H1 (cell line): ENCODE data around the gene TRDN. TPM values are rescaled to one million over a fixed set of nuclear protein-coding genes. Genes with fewer than 3 reads are reported as not detected.

Experiments used
- POLR2A ChIP-seq, 2 experiments: IDR thresholded peaks; 1 replicate in 1 of 2; 2 replicates in 1 of 2; pipeline ENCODE4 v1.6.1; 2011; ENCODE audit warnings: low read depth in 2 of 2, low read length in 2 of 2, mild to moderate bottlenecking in 2 of 2; ENCODE audit errors: control extremely low read depth in 1 of 2
- SIN3A ChIP-seq, 2 experiments: IDR thresholded peaks in 1 of 2; conservative IDR thresholded peaks in 1 of 2; 2 replicates each; pipeline ENCODE4 v1.6.1; 2011 to 2012; ENCODE audit warnings: low read length in 2 of 2, improper control_type of control experiment in 1 of 2, low read depth in 1 of 2, mild to moderate bottlenecking in 1 of 2
- SP4 ChIP-seq: IDR thresholded peaks from 2 replicates; pipeline ENCODE4 v1.6.1; 2012; ENCODE audit warnings: low read length, inconsistent platforms
- TEAD4 ChIP-seq: IDR thresholded peaks from 2 replicates; pipeline ENCODE4 v1.6.1; 2012; ENCODE audit warnings: low read depth, low read length, inconsistent platforms, mixed read lengths
- polyA plus RNA-seq, 7 experiments: library from polyadenylated mRNA; depleted of rRNA in 3 of 7; stranded (reverse) in 5 of 7; unstranded in 2 of 7; fragments of >200 nt in 5 of 7; fragments of 200-250 nt in 2 of 7; gene quantifications; 1 replicate in 5 of 7; 2 replicates in 1 of 7; 4 replicates in 1 of 7; pipeline versions ENCODE4 v1.2.1 to v1.2.3, GENCODE V29; 2011 to 2013; ENCODE audit warnings: missing spikeins in 2 of 7, mixed read lengths in 2 of 7
- total RNA-seq: library from RNA; stranded (reverse); fragmentation: NEBNext Ultra II Directional; extraction: Animal tissue kit (Norgen Biotek cat#: 25700); gene quantifications from 2 replicates; pipeline ENCODE4 v1.2.1, GENCODE V29; 2021
- TF ChIP-seq, protein P1 (sequence below): fragments of 300-600 bp; sonication (generic); IDR thresholded peaks from 2 replicates; pipeline ENCODE4 v1.7.1; 2012; ENCODE audit warnings: low read length, moderate library complexity, mild to moderate bottlenecking, inconsistent platforms; ENCODE audit not compliant: insufficient replicate concordance

The TRDN gene
- total and polyA plus RNA-seq, 2 of the 8 experiments (the other 6 are each of a cell fraction or from before 2014, with no cell fraction given): 1.6 to 41.6 TPM

DNA sequence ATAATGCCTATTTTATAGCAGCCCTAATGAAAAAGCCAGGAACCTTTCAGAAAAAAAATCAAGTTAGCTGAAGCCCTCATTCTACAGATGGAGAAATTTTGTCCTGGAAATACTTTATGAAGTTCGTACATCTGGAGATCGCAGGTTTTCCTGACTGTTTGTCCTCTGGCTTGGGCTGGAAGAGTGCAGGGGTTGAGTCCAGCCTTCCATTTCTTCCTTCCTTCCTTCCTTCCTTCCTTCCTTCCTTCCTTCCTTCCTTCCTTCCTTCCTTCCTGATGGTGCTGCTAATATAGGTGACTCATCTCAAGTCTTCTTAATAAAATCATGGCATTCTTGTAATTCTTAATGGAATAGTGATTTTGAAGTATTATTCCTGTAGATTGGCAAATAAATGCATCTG, 413.3 kb downstream of the TRDN start (continued):
- TF ChIP-seq, protein P1, sequence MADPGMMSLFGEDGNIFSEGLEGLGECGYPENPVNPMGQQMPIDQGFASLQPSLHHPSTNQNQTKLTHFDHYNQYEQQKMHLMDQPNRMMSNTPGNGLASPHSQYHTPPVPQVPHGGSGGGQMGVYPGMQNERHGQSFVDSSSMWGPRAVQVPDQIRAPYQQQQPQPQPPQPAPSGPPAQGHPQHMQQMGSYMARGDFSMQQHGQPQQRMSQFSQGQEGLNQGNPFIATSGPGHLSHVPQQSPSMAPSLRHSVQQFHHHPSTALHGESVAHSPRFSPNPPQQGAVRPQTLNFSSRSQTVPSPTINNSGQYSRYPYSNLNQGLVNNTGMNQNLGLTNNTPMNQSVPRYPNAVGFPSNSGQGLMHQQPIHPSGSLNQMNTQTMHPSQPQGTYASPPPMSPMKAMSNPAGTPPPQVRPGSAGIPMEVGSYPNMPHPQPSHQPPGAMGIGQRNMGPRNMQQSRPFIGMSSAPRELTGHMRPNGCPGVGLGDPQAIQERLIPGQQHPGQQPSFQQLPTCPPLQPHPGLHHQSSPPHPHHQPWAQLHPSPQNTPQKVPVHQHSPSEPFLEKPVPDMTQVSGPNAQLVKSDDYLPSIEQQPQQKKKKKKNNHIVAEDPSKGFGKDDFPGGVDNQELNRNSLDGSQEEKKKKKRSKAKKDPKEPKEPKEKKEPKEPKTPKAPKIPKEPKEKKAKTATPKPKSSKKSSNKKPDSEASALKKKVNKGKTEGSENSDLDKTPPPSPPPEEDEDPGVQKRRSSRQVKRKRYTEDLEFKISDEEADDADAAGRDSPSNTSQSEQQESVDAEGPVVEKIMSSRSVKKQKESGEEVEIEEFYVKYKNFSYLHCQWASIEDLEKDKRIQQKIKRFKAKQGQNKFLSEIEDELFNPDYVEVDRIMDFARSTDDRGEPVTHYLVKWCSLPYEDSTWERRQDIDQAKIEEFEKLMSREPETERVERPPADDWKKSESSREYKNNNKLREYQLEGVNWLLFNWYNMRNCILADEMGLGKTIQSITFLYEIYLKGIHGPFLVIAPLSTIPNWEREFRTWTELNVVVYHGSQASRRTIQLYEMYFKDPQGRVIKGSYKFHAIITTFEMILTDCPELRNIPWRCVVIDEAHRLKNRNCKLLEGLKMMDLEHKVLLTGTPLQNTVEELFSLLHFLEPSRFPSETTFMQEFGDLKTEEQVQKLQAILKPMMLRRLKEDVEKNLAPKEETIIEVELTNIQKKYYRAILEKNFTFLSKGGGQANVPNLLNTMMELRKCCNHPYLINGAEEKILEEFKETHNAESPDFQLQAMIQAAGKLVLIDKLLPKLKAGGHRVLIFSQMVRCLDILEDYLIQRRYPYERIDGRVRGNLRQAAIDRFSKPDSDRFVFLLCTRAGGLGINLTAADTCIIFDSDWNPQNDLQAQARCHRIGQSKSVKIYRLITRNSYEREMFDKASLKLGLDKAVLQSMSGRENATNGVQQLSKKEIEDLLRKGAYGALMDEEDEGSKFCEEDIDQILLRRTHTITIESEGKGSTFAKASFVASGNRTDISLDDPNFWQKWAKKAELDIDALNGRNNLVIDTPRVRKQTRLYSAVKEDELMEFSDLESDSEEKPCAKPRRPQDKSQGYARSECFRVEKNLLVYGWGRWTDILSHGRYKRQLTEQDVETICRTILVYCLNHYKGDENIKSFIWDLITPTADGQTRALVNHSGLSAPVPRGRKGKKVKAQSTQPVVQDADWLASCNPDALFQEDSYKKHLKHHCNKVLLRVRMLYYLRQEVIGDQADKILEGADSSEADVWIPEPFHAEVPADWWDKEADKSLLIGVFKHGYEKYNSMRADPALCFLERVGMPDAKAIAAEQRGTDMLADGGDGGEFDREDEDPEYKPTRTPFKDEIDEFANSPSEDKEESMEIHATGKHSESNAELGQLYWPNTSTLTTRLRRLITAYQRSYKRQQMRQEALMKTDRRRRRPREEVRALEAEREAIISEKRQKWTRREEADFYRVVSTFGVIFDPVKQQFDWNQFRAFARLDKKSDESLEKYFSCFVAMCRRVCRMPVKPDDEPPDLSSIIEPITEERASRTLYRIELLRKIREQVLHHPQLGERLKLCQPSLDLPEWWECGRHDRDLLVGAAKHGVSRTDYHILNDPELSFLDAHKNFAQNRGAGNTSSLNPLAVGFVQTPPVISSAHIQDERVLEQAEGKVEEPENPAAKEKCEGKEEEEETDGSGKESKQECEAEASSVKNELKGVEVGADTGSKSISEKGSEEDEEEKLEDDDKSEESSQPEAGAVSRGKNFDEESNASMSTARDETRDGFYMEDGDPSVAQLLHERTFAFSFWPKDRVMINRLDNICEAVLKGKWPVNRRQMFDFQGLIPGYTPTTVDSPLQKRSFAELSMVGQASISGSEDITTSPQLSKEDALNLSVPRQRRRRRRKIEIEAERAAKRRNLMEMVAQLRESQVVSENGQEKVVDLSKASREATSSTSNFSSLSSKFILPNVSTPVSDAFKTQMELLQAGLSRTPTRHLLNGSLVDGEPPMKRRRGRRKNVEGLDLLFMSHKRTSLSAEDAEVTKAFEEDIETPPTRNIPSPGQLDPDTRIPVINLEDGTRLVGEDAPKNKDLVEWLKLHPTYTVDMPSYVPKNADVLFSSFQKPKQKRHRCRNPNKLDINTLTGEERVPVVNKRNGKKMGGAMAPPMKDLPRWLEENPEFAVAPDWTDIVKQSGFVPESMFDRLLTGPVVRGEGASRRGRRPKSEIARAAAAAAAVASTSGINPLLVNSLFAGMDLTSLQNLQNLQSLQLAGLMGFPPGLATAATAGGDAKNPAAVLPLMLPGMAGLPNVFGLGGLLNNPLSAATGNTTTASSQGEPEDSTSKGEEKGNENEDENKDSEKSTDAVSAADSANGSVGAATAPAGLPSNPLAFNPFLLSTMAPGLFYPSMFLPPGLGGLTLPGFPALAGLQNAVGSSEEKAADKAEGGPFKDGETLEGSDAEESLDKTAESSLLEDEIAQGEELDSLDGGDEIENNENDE: no peak
- no peak for TF ChIP-seq TEAD4
- TF ChIP-seq POLR2A (IDR thresholded peaks at IDR 0.05; ENCODE audit: control extremely low read depth in 1 of 2, low read depth in 2 of 2, low read length in 2 of 2): no peak
- TF ChIP-seq SIN3A (conservative IDR thresholded peaks at IDR 0.05 in 1 of 2, IDR thresholded peaks at IDR 0.05 in 1 of 2; ENCODE audit: low read depth in 1 of 2, low read length in 2 of 2): no peak
- no peak for TF ChIP-seq SP4
- TF ChIP-seq, all 59 proteins: peak for 0
